OCI-LY1 (cell line): ENCODE measurements around the gene DHX36.

Source experiments
- H2AFZ ChIP-seq: fragments of 200-600 bp; sonication (generic), shearing (Covaris generic); 2 replicates; pipeline ENCODE4 v1.6.0; 2014; ENCODE audit warnings: antibody characterized with exemption, mild to moderate bottlenecking, low read length
- H3F3A ChIP-seq: fragments of 200-600 bp; sonication (generic), shearing (Covaris generic); 2 replicates; pipeline ENCODE4 v1.6.0; 2014; ENCODE audit warnings: mild to moderate bottlenecking, antibody characterized with exemption, low read length, moderate library complexity; ENCODE audit not compliant: insufficient read depth
- H3K27ac ChIP-seq: fragments of 200-600 bp; sonication (generic); 2 replicates; pipeline ENCODE4 v1.5.1; 2014; ENCODE audit warnings: low read length, mixed run types, mild to moderate bottlenecking, low read depth; ENCODE audit not compliant: poor library complexity, severe bottlenecking
- H3K27me3 ChIP-seq: fragments of 200-600 bp; sonication (generic); 2 replicates; pipeline ENCODE4 v1.6.0; 2014; ENCODE audit warnings: antibody characterized with exemption, mild to moderate bottlenecking, low read length, moderate library complexity; ENCODE audit not compliant: insufficient read depth
- H3K36me3 ChIP-seq: fragments of 200-600 bp; sonication (generic); 2 replicates; pipeline ENCODE4 v1.6.1; 2014; ENCODE audit warnings: mild to moderate bottlenecking, antibody characterized with exemption, low read length, moderate library complexity, mixed read lengths; ENCODE audit not compliant: insufficient read depth
- H3K4me1 ChIP-seq: fragments of 200-600 bp; sonication (generic); 2 replicates; pipeline ENCODE4 v1.5.1; 2014; ENCODE audit warnings: mild to moderate bottlenecking, low read length, moderate library complexity; ENCODE audit not compliant: insufficient read depth, severe bottlenecking
- H3K4me2 ChIP-seq: fragments of 200-600 bp; sonication (generic), shearing (Covaris generic); 2 replicates; pipeline ENCODE4 v1.6.1; 2014; ENCODE audit warnings: low read length
- H3K4me3 ChIP-seq: fragments of 200-600 bp; sonication (generic); 2 replicates; pipeline ENCODE4 v1.5.1; 2014; ENCODE audit warnings: low read length, low read depth, mild to moderate bottlenecking, mixed read lengths; ENCODE audit not compliant: poor library complexity, severe bottlenecking
- H3K79me2 ChIP-seq: fragments of 200-600 bp; shearing (Covaris generic); 2 replicates; pipeline ENCODE4 v1.6.1; 2016; ENCODE audit warnings: mixed run types, low read length, mixed read lengths; ENCODE audit not compliant: insufficient read depth
- H3K9ac ChIP-seq: fragments of 200-600 bp; sonication (generic), shearing (Covaris generic); 2 replicates; pipeline ENCODE4 v1.6.1; 2014; ENCODE audit warnings: mild to moderate bottlenecking, low read length, mixed read lengths
- H3K9me2 ChIP-seq: fragments of 200-600 bp; sonication (generic), shearing (Covaris generic); 2 replicates; pipeline ENCODE4 v1.6.1; 2014; ENCODE audit warnings: low read depth, mild to moderate bottlenecking, low read length, mixed read lengths
- H3K9me3 ChIP-seq: fragments of 200-600 bp; shearing (Covaris generic); 2 replicates; pipeline ENCODE4 v1.6.1; 2014; ENCODE audit warnings: low read length, mixed read lengths
- H4K20me1 ChIP-seq: fragments of 200-600 bp; sonication (generic), shearing (Covaris generic); 2 replicates; pipeline ENCODE4 v1.6.0; 2016; ENCODE audit warnings: mild to moderate bottlenecking, low read length; ENCODE audit not compliant: insufficient read depth
- CTCF ChIP-seq: fragments of 200-600 bp; sonication (generic), shearing (Covaris generic); IDR thresholded peaks from 2 replicates; pipeline ENCODE4 v1.5.1; 2017; ENCODE audit warnings: mild to moderate bottlenecking, antibody characterized with exemption, low read length, moderate library complexity, mixed read lengths
- EZH2 ChIP-seq: fragments of 200-600 bp; sonication (generic), shearing (Covaris generic); IDR thresholded peaks from 2 replicates; pipeline ENCODE4 v1.8.0; 2017; ENCODE audit warnings: borderline replicate concordance, mixed run types, mild to moderate bottlenecking, antibody characterized with exemption, low read length, moderate library complexity, mixed read lengths

The DHX36 gene

DNA sequence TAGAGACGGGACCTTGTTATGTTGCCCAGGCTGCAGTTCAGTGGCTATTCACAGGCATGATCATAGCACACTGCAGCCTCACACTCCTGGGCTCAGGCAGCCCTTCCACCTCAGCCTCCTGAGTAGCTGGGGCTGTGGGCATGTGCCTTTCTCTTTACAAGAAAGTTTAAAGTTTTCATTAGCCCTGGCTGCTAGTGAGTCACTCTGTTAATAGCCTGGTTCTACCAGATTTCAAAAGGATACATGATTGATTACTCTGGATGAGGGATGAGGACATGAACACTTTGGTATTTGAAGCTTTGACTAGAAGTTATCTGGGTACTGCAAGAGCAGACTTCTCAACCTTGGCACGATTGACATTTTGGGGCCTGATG, 95.1 kb downstream of the DHX36 start:
- Histone ChIP-seq H3K4me2 (no peak overlapping the region), H3K9me2 (no peaks in the 10 kb centered on the region), H3K4me3 (no peak overlapping the region), H2AFZ (no peak overlapping the region), H3K27me3 (no peaks in the 10 kb centered on the region), H3K4me1 (no peaks in the 10 kb centered on the region), H3K9ac (no peak overlapping the region), H4K20me1 (no peaks in the 10 kb centered on the region), H3K79me2 (no peaks in the 10 kb centered on the region), H3F3A (no peaks in the 10 kb centered on the region), H3K9me3 (no peaks in the 10 kb centered on the region), H3K27ac (no peak overlapping the region), H3K36me3 (no peaks in the 10 kb centered on the region)
- TF ChIP-seq CTCF (no peak), EZH2 (no peak)

DNA sequence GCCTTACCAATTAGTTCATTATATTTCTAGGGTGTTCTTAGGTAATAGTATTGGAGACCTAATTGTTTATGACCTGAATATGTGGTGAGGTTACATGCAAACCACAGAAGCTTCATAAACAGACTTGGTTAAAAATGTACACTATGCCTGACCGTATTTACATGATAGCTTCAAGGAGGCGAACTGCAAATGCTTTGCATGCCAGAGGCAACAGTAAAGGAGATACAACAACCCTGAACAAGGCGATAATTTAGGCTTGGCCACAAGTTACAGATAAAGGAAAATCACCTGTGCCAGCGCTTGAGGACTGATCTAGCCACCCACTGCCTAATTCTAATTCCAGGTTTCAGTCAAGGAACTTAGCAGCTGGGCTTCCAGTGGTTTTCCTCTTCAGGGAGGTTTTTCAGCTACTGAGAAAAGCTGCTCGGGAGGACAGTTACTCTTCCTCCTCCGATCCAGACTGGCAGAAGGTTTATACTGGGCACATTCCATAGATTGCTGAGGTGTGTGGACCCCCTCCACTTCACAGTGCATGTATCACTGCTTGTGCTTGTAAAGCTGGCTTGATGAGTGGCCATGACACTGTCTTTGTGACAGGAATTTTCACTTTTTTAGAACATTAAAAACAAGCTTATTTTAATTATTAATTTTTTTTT, 95.6 kb downstream of the DHX36 start:
- Histone ChIP-seq H3K9me3 (no peaks in the 10 kb centered on the region), H3K9ac (no peak overlapping the region)

GRCh38 chr3:154227531-154227930, 96.8 kb downstream of the DHX36 start:
- Histone ChIP-seq H3F3A (no peaks in the 10 kb centered on the region), H3K9ac (no peak overlapping the region), H3K4me3 (no peak overlapping the region), H3K27me3 (no peaks in the 10 kb centered on the region), H2AFZ (no peak overlapping the region), H4K20me1 (no peaks in the 10 kb centered on the region), H3K4me1 (no peaks in the 10 kb centered on the region), H3K9me2 (no peaks in the 10 kb centered on the region), H3K27ac (no peak overlapping the region), H3K79me2 (no peaks in the 10 kb centered on the region), H3K36me3 (no peaks in the 10 kb centered on the region), H3K4me2 (no peak overlapping the region), H3K9me3 (no peaks in the 10 kb centered on the region)
- TF ChIP-seq CTCF (no peak), EZH2 (no peak)

More for the DNA sequence above, 95.6 kb downstream of the DHX36 start:
- Histone ChIP-seq H3K27me3 (no peaks in the 10 kb centered on the region), H2AFZ (no peak overlapping the region), H3K4me1 (no peaks in the 10 kb centered on the region), H3K36me3 (no peaks in the 10 kb centered on the region), H3F3A (no peaks in the 10 kb centered on the region), H3K4me2 (no peak overlapping the region), H3K9me2 (no peaks in the 10 kb centered on the region), H3K79me2 (no peaks in the 10 kb centered on the region), H3K4me3 (no peak overlapping the region), H4K20me1 (no peaks in the 10 kb centered on the region), H3K27ac (no peak overlapping the region)
- TF ChIP-seq CTCF: no peak
- no peak for TF ChIP-seq EZH2
